HG02610 (cell line): ENCODE data around the gene TTLL11.
"Not testable (repeated sequence)": the region's sequence is repeated elsewhere in the genome, so short reads cannot be mapped to it uniquely, and the experiment has no call there.

Experiments used
- ATAC-seq: cut with Tn5 transposase; IDR thresholded peaks from one replicate; pipeline ENCODE4 v1.9.1; 2021; ENCODE audit warnings: mild to moderate bottlenecking, moderate library complexity; ENCODE audit not compliant: unreplicated experiment

The TTLL11 gene

GRCh38 chr9:122007837-122008236, 85.3 kb downstream of the TTLL11 start:
- ATAC-seq: no peak

GRCh38 chr9:122005597-122005996, 87.5 kb downstream of the TTLL11 start:
- no peak for ATAC-seq

GRCh38 chr9:122004589-122004988, 88.5 kb downstream of the TTLL11 start:
- no peak for ATAC-seq

- ATAC-seq: no peak
These were observed 91.5 kb downstream of the TTLL11 start for GRCh38 chr9:122001491-122002201.

GRCh38 chr9:122000526-122000925, 92.6 kb downstream of the TTLL11 start:
- ATAC-seq: not testable (repeated sequence)

GRCh38 chr9:121999556-121999955, 93.6 kb downstream of the TTLL11 start:
- ATAC-seq: no peak

- ATAC-seq: no peak
These were observed 94.5 kb downstream of the TTLL11 start for GRCh38 chr9:121998513-121999049.

- ATAC-seq: no peak
These were observed 95.3 kb downstream of the TTLL11 start for GRCh38 chr9:121997791-121998190.

- no peak for ATAC-seq
These were observed 96.3 kb downstream of the TTLL11 start for GRCh38 chr9:121996783-121997182.

GRCh38 chr9:121995997-121996396, 97.1 kb downstream of the TTLL11 start:
- ATAC-seq: no peak

GRCh38 chr9:121992571-121993212, 100.4 kb downstream of the TTLL11 start:
- ATAC-seq: no peak

- ATAC-seq: no peak
These were observed 101.8 kb downstream of the TTLL11 start for GRCh38 chr9:121991307-121991661.

GRCh38 chr9:121990600-121991306, 102.4 kb downstream of the TTLL11 start:
- ATAC-seq: no peak

GRCh38 chr9:121989010-121989409, 104.1 kb downstream of the TTLL11 start:
- no peak for ATAC-seq

- ATAC-seq: no peak
These were observed 105.8 kb downstream of the TTLL11 start for GRCh38 chr9:121987314-121987713.

- no peak for ATAC-seq
These were observed 107.2 kb downstream of the TTLL11 start for GRCh38 chr9:121985792-121986494.

- ATAC-seq: no peak
These were observed 108.2 kb downstream of the TTLL11 start for GRCh38 chr9:121984726-121985402.

- no peak for ATAC-seq
These were observed 109.4 kb downstream of the TTLL11 start for GRCh38 chr9:121983736-121984135.

- no peak for ATAC-seq
These were observed 111.8 kb downstream of the TTLL11 start for GRCh38 chr9:121981118-121981883.

- not testable (repeated sequence) for ATAC-seq
These were observed 112.4 kb downstream of the TTLL11 start for GRCh38 chr9:121980665-121981064.
